ENCODE results near the gene LIPA.

- TF ChIP-seq GATA2 (IDR thresholded peaks at IDR 0.05; ENCODE audit: low read depth, low read length) (no peak), GATA3 (IDR thresholded peaks at IDR 0.05; ENCODE audit: low read depth, low read length) (no peak)
Observed at GRCh38 chr10:89197473-89197872, 54.1 kb downstream of the LIPA start.

Measured in SH-SY5Y (cell line).